Measurements from ENCODE around the gene ELL.
"Not testable (repeated sequence)": the region's sequence is repeated elsewhere in the genome, so short reads cannot be mapped to it uniquely, and the experiment has no call there.

Gene ELL

GRCh38 chr19:18541258-18541991 lies 19.6 kb upstream of the ELL start:
- TF ChIP-seq CTCF (IDR thresholded peaks at IDR 0.05; ENCODE audit: low read depth, low read length, missing control alignments) = no peak
- no peak for DNase-seq (ENCODE audit: extremely low read depth, low read depth)
- H3K4me3 ChIP-seq (replicated peaks; ENCODE audit: low read depth, low read length) = no peak overlapping the region

- not testable (repeated sequence) for DNase-seq (ENCODE audit: extremely low read depth, low read depth); H3K4me3 ChIP-seq (replicated peaks; ENCODE audit: low read depth, low read length)
These were observed 18.3 kb upstream of the ELL start for GRCh38 chr19:18540200-18540599.

GRCh38 chr19:18539372-18539771 lies 17.5 kb upstream of the ELL start:
- H3K4me3 ChIP-seq (replicated peaks; ENCODE audit: low read depth, low read length) = no peak overlapping the region
- no peak for DNase-seq (ENCODE audit: extremely low read depth, low read depth)
- TF ChIP-seq CTCF (IDR thresholded peaks at IDR 0.05; ENCODE audit: low read depth, low read length, missing control alignments) = no peak

- no peak for TF ChIP-seq CTCF (IDR thresholded peaks at IDR 0.05; ENCODE audit: low read depth, low read length, missing control alignments)
- DNase-seq (ENCODE audit: extremely low read depth, low read depth) = no peak
- no peak overlapping the region for H3K4me3 ChIP-seq (replicated peaks; ENCODE audit: low read depth, low read length)
These were observed 16.2 kb upstream of the ELL start for GRCh38 chr19:18538115-18538514.

GRCh38 chr19:18537431-18537830 lies 15.6 kb upstream of the ELL start:
- no peak for TF ChIP-seq CTCF (IDR thresholded peaks at IDR 0.05; ENCODE audit: low read depth, low read length, missing control alignments)
- no peak overlapping the region for H3K4me3 ChIP-seq (replicated peaks; ENCODE audit: low read depth, low read length)
- DNase-seq (ENCODE audit: extremely low read depth, low read depth) = no peak

- no peak for DNase-seq (ENCODE audit: extremely low read depth, low read depth)
- H3K4me3 ChIP-seq (replicated peaks; ENCODE audit: low read depth, low read length) = no peak overlapping the region
- TF ChIP-seq CTCF (IDR thresholded peaks at IDR 0.05; ENCODE audit: low read depth, low read length, missing control alignments) = no peak
These were observed 14.6 kb upstream of the ELL start for GRCh38 chr19:18536475-18536874.

- TF ChIP-seq CTCF (IDR thresholded peaks at IDR 0.05; ENCODE audit: low read depth, low read length, missing control alignments) = no peak
- no peak for DNase-seq (ENCODE audit: extremely low read depth, low read depth)
- no peak overlapping the region for H3K4me3 ChIP-seq (replicated peaks; ENCODE audit: low read depth, low read length)
These were observed 11.2 kb upstream of the ELL start for GRCh38 chr19:18533058-18533457.
